ENCODE measurements around the gene OR2S2. TPM values are rescaled to one million over a fixed set of nuclear protein-coding genes. Genes with fewer than 3 reads are reported as not detected.

The OR2S2 gene
- total RNA-seq, 1 donor from 2014 or later = not detected

DNA sequence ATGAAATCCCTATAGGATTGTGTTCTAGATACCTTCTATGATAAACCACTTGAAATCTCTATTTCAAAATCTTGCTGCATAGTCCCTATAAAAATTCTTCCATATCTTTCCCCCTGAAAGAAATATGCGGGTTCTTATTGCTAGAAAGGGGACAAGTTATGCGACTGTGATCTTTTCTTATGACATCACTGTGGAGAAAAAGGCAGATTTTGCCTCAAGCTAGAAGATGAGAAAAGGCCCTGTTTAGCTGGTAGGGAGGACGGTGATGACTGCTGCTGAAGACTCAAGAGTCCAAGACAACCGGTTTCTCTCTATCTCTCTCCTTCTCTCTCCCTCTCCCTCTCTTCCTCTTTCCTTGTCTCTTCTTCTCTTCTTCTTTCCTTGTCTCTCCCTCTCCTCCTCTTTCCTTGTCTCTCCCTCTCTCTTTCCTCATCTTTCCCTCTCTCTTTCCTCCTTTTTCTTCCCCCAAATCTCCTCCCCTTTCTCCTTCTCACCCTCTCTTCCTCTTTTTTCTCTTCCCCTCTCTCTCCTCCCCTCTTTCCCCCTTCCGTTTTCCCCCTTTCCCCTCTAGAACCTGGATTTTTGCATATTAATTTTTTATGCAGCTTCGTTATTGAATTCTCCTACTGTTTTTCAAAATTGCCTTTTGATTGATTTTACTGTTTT, 5.3 kb downstream of the OR2S2 start:
- H3K27me3 Mint-ChIP-seq (ENCODE audit: unreplicated experiment) = peaks cover 2% of the 10 kb centered on the region
- DNase-seq = no peak
- H3K36me3 Mint-ChIP-seq (ENCODE audit: unreplicated experiment) = no peaks in the 10 kb centered on the region
- no peak overlapping the region for H3K4me3 Mint-ChIP-seq (ENCODE audit: unreplicated experiment)
- no peak overlapping the region for H3K27ac Mint-ChIP-seq (ENCODE audit: unreplicated experiment)
- no peak for TF ChIP-seq CTCF (IDR thresholded peaks at IDR 0.05; ENCODE audit: partially characterized antibody, unreplicated experiment)
- H3K9me3 Mint-ChIP-seq (ENCODE audit: unreplicated experiment) = no peaks in the 10 kb centered on the region
- H3K4me1 Mint-ChIP-seq (ENCODE audit: low read depth, unreplicated experiment) = no peaks in the 10 kb centered on the region

- Mint-ChIP-seq H3K9me3 (ENCODE audit: unreplicated experiment) (no peaks in the 10 kb centered on the region), H3K4me3 (ENCODE audit: unreplicated experiment) (no peak overlapping the region), H3K27me3 (ENCODE audit: unreplicated experiment) (peaks cover 2% of the 10 kb centered on the region), H3K4me1 (ENCODE audit: low read depth, unreplicated experiment) (no peaks in the 10 kb centered on the region), H3K27ac (ENCODE audit: unreplicated experiment) (no peak overlapping the region), H3K36me3 (ENCODE audit: unreplicated experiment) (no peaks in the 10 kb centered on the region)
- no peak for DNase-seq
- no peak for TF ChIP-seq CTCF (IDR thresholded peaks at IDR 0.05; ENCODE audit: partially characterized antibody, unreplicated experiment)
These were observed 6.2 kb downstream of the OR2S2 start for GRCh38 chr9:35951736-35952135.

DNA sequence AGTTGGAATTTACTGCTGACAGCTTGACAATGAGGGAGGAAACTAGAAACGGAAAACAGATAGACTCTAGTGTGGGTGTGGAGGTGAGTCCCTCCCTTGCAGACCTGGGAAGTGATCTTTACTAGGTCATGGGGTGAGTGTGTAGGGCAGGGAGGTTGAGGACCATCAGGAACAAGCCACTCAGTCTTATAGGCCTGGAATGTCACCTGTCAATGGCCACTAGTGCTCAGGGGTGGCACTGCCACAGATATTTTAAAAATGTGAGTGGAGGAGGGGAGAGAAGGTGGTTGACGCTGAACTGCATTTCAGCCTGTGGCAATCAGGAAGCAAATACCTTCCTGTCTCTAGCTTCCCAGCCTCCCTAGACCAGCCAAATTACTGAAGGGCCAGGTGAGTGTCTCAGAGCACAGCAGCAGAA, 9.0 kb downstream of the OR2S2 start:
- H3K4me3 Mint-ChIP-seq (ENCODE audit: unreplicated experiment) = no peak overlapping the region
- H3K27me3 Mint-ChIP-seq (ENCODE audit: unreplicated experiment) = peaks cover 3% of the 10 kb centered on the region
- no peak for TF ChIP-seq CTCF (IDR thresholded peaks at IDR 0.05; ENCODE audit: partially characterized antibody, unreplicated experiment)
- DNase-seq = no peak
- no peaks in the 10 kb centered on the region for H3K9me3 Mint-ChIP-seq (ENCODE audit: unreplicated experiment)
- H3K36me3 Mint-ChIP-seq (ENCODE audit: unreplicated experiment) = peaks cover 2% of the 10 kb centered on the region
- no peaks in the 10 kb centered on the region for H3K4me1 Mint-ChIP-seq (ENCODE audit: low read depth, unreplicated experiment)
- no peak overlapping the region for H3K27ac Mint-ChIP-seq (ENCODE audit: unreplicated experiment)

DNA sequence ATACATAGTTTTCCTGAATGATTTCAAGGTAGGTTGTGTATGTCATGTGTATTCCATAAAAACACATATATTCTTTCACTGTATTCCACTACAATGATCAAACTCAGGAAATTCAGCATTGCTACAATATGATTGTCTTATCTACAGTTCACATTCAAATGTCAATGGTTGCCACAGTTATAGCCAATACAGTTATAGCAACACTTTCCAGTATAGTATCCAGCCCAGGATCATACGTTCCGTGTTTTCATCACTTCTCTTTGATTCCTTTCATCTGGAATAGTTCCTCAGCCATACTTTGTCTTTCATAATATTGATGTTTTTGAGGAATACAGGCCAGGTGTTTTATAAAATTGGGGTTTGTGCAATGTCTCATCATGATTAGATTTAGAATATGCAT, 9.5 kb downstream of the OR2S2 start:
- no peaks in the 10 kb centered on the region for H3K4me1 Mint-ChIP-seq (ENCODE audit: low read depth, unreplicated experiment)
- no peak overlapping the region for H3K27ac Mint-ChIP-seq (ENCODE audit: unreplicated experiment)
- DNase-seq = no peak
- no peak overlapping the region for H3K4me3 Mint-ChIP-seq (ENCODE audit: unreplicated experiment)
- TF ChIP-seq CTCF (IDR thresholded peaks at IDR 0.05; ENCODE audit: partially characterized antibody, unreplicated experiment) = no peak
- H3K27me3 Mint-ChIP-seq (ENCODE audit: unreplicated experiment) = peaks cover 7% of the 10 kb centered on the region
- peaks cover 5% of the 10 kb centered on the region for H3K36me3 Mint-ChIP-seq (ENCODE audit: unreplicated experiment)
- no peaks in the 10 kb centered on the region for H3K9me3 Mint-ChIP-seq (ENCODE audit: unreplicated experiment)

DNA sequence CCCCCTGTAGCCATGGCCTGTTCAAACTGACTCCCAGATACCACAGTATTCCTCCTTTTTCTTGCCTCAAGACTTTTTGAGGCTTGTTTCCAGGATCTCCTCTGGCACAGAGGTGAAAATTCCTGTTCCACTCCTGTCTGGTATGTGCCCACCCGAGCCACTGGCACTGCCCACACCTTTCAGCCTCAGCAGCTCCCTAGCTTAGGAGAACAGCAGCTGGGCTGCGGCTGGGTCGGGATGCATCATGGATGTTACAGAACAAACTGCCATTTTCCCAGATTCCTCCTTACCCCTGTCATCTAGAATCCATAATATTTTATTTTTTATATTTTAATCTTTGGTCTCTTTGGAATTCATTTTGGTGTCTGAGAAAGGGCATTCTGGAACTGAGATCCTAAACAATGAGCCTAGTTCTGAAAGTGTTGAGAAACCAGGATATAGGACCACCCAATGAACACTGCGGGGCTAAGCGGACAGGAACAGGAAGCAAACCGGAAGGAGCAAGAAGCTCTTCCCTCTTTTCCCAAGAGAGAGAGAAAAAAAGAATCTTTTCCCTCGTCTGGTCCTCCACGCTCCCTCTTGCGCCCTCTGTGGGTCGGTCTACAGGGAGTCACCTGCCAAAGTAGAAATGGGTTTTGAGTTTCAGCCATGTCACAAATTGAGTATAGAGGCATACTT, 12.5 kb downstream of the OR2S2 start:
- peak; percentile 89 for DNase-seq
- Mint-ChIP-seq H3K9me3 (ENCODE audit: unreplicated experiment) (peaks cover under 1% of the 10 kb centered on the region), H3K4me3 (ENCODE audit: unreplicated experiment) (peak overlapping the region; percentile 72), H3K4me1 (ENCODE audit: low read depth, unreplicated experiment) (no peaks in the 10 kb centered on the region), H3K27me3 (ENCODE audit: unreplicated experiment) (peaks cover 5% of the 10 kb centered on the region), H3K27ac (ENCODE audit: unreplicated experiment) (no peak overlapping the region), H3K36me3 (ENCODE audit: unreplicated experiment) (peaks cover 5% of the 10 kb centered on the region)
- peak; percentile 72 for TF ChIP-seq CTCF (IDR thresholded peaks at IDR 0.05; ENCODE audit: partially characterized antibody, unreplicated experiment)
